ENCODE results near the gene JPT2.
"Not testable (repeated sequence)": the region's sequence is repeated elsewhere in the genome, so short reads cannot be mapped to it uniquely, and the experiment has no call there.

JPT2 gene

GRCh38 chr16:1732071-1732470 is 54.0 kb downstream of the JPT2 start:
- no peak for DNase-seq (ENCODE audit: low read depth)

GRCh38 chr16:1732551-1732987 is 54.5 kb downstream of the JPT2 start:
- not testable (repeated sequence) for DNase-seq (ENCODE audit: low read depth)

DNA sequence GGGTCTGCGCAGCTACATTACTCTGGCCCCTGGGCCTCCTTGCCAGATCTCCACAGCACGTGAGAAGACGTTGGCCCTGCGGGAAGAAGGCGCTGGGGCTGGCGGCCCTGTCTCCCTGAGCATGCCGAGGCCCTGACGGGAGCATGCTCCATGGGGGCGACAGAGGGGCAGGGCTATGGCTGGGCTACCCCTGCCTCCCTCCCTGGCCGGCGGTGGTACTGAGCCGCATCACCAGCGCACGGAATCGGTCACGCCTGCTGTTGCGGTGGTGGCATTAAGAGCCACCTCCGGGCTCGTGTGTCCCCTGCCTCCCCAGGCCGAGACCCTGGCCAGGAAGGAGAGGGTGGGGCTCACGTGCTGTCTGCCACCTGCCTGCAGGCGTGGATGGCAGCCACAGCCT is 56.0 kb downstream of the JPT2 start:
- DNase-seq (ENCODE audit: low read depth), result no peak

DNA sequence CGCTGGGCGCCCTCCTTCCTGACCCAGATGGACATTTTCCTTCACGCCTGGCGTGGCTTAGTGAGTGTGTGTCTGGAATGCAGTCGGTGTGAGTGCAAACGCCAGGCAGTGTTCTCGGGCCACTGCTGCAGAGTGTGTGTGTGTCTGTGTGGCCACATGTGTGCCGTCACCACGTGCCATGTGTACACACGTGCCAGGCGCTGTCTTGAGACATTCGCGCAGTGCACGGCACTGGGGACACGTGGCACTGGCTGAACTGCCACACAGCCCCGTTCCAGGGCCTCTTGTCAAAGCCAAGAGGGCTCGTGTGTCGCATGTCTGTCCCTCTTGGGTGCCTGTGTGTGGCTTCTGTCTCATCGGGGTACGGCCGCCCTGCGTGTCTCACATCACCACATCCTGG is 56.7 kb downstream of the JPT2 start:
- no peak for DNase-seq (ENCODE audit: low read depth)

DNA sequence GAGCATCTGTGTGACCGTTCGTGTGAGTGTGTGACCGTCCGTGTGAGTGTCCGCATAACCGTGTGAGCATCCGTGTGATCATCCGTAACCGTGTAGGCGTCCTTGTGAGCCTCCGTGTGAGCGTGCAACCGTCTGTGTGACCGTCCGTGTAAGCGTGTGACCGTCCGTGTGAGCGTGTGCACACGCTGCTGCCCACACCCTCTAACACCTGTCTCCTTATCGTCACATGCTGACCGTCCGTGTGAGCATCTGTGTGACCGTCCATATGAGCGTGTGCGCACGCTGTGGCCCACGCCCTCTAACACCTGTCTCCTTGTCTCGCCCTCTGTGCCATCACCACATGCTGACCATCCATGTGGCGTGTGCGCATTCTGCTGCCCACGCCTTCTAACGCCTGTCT is 62.2 kb downstream of the JPT2 start:
- DNase-seq (ENCODE audit: low read depth), result no peak

GRCh38 chr16:1740781-1741490 is 62.9 kb downstream of the JPT2 start:
- DNase-seq (ENCODE audit: low read depth), result no peak

GRCh38 chr16:1741553-1742165 is 63.6 kb downstream of the JPT2 start:
- DNase-seq (ENCODE audit: low read depth), result no peak

DNA sequence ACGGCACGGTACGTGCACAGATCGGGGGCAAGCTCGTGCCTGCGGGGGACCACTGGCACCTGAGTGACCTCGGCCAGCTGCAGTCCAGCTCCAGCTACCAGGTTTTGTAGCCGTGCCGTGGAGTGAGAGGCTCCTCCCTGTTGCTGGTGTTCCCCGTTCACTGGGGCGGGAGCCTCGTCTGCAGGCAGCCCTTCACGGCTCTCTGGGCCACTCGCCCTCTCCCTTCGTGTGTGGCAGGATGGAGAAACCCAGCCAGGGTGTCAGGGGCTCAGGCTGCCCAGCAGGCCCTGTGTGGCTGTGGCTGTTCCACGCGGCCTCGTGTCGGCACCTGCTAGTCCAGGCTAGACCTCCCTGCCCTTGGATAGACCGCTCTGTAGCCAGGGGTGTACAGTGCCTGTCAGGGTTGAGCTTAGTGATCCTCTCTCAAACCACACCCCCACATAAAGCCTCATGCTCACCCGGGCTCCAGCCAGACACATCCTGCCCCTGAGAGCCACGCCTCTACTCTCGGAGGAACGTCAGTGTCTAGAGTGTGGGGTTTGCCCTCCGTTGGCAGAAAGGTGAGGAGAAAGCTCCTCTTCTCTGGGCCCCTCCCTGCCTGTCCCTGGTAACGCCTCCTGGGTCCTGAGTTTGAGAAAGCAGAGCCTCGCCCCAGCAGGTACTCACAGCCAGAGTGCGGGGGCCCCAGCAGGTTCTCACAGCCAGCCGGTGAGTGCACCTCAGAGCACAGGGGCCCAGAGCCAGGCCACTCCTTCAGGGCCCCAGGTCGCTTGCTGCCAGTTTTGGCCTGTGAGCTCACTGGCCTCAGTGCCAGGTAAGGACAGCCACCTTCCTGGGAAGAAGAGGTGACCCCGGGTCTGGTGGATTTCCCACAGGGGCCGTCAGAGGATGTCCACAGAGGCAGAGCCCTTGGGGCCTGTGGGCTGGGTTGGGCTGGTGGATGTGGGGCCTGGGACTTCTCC is 65.6 kb downstream of the JPT2 start:
- no peak for DNase-seq (ENCODE audit: low read depth)

DNA sequence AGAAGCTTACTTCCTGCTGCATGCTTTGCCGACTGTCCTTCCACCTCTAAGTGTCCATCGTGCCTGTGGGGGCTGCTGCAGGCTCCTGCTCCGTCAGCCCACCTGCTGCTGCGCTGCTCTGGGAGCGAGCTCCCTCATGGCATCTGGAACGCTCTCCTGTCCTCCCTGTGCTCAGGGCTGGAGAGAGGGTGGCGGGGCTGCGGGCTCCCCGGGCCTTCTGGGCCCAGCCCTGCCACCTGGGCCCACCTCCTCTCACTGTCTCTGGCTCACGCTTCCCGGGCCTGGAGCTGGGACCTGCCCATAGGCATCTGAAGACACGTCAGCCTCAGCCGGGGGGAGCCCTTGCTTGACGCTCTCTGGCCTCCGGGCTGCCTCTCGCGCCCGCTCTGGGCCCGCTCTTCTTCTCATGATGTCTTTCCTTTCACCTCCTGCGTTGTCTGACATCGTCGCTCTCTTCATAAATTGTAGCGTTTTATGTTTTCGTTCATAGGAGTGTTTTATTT is 66.3 kb downstream of the JPT2 start:
- no peak for DNase-seq (ENCODE audit: low read depth)

GRCh38 chr16:1745181-1745899 is 67.3 kb downstream of the JPT2 start:
- no peak for DNase-seq (ENCODE audit: low read depth)

DNA sequence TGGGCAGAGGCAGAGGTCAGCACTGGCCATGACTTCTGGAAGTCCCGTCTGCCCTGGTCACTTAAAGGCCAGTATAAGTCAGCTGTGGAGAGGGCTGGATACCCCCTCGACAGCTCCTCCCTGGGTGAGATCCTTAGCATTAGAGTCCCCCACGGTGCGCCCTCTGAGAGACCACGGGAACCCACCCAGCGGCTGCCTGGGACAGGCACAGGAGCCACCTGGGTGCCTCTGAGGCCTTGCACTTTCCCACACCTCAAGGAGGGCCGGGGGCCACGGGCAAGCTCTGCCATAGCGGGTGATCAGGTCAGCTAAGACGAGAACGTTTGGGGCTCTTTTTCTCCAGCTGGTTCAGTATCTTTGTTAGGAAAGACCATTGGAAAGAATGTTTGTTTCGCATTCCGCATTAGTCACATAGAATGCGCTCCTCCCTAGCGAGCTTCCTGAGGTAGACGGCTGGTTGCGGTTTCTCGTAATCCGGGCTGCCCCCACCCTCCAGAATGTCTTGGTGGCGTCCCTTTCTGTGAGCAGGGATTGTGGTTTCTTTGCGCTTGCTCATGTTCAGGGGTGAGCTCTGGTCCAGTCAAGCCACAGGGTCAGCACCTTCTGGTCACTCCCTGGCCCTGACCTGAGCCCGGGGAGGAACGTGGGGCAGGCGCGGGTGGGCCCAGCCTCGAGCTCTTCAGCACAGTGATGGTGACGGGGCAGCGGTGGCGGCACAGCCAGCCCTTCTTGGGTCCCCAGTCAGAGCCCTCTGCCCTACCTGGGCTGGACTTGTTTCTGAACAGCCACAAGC is 68.0 kb downstream of the JPT2 start:
- DNase-seq (ENCODE audit: low read depth), result no peak

- DNase-seq (ENCODE audit: low read depth), result no peak
Observed at GRCh38 chr16:1746693-1747195, 68.7 kb downstream of the JPT2 start.

GRCh38 chr16:1747934-1748333 is 69.9 kb downstream of the JPT2 start:
- DNase-seq (ENCODE audit: low read depth), result no peak

GRCh38 chr16:1749152-1750117 is 71.4 kb downstream of the JPT2 start:
- DNase-seq (ENCODE audit: low read depth), result no peak

Measured in activated gamma-delta T cell treated with anti-CD3 and anti-CD28 coated beads, Interleukin-2, amount 50 U/mL, for 16 hours (primary cell).